Endodermal cell (in vitro differentiated cells): ENCODE data around the gene DDX6. TPM values are rescaled to one million over a fixed set of nuclear protein-coding genes. Genes with fewer than 3 reads are reported as not detected.
"Not testable (repeated sequence)": the region's sequence is repeated elsewhere in the genome, so short reads cannot be mapped to it uniquely, and the experiment has no call there.

ENCODE experiments used
- DNase-seq: peaks from one replicate; pipeline ENCODE4 v3.0.0-alpha.2; 2017
- H3K27ac ChIP-seq: 2 replicates; pipeline ENCODE4 v1.5.1; 2013; ENCODE audit warnings: mild to moderate bottlenecking, low read depth, low read length, moderate library complexity
- H3K27me3 ChIP-seq: 2 replicates; pipeline ENCODE4 v1.6.1; 2013; ENCODE audit warnings: mild to moderate bottlenecking, low read length, moderate library complexity; ENCODE audit not compliant: insufficient read depth, control insufficient read depth, poor library complexity, severe bottlenecking
- H3K36me3 ChIP-seq: 2 replicates; pipeline ENCODE4 v1.7.0; 2013; ENCODE audit warnings: mild to moderate bottlenecking, low read length, moderate library complexity; ENCODE audit not compliant: control insufficient read depth, insufficient read depth
- H3K4me1 ChIP-seq: one replicate; pipeline ENCODE4 v1.7.0; 2013; ENCODE audit warnings: low read length; ENCODE audit not compliant: control insufficient read depth, insufficient read depth
- H3K4me3 ChIP-seq: 2 replicates; pipeline ENCODE4 v1.5.1; 2013; ENCODE audit warnings: mild to moderate bottlenecking, low read length, moderate library complexity
- H3K9ac ChIP-seq: 2 replicates; pipeline ENCODE4 v1.6.1; 2013; ENCODE audit warnings: mild to moderate bottlenecking, low read length, moderate library complexity; ENCODE audit not compliant: poor library complexity, severe bottlenecking; ENCODE audit errors: extremely low read depth
- H3K9me3 ChIP-seq: 2 replicates; pipeline ENCODE4 v1.6.1; 2013; ENCODE audit warnings: mild to moderate bottlenecking, low read length, moderate library complexity; ENCODE audit not compliant: control insufficient read depth
- H3K27ac Mint-ChIP-seq: 2 replicates; pipeline ENCODE4 v1.8.0; 2020; ENCODE audit warnings: mixed read lengths
- H3K27me3 Mint-ChIP-seq: 2 replicates; pipeline ENCODE4 v1.8.0; 2021; ENCODE audit warnings: mild to moderate bottlenecking, mixed read lengths; ENCODE audit not compliant: insufficient read depth
- H3K36me3 Mint-ChIP-seq: 2 replicates; pipeline ENCODE4 v1.8.0; 2020; ENCODE audit warnings: low read depth, mixed read lengths
- H3K4me1 Mint-ChIP-seq: 2 replicates; pipeline ENCODE4 v1.8.0; 2020; ENCODE audit warnings: mixed read lengths
- H3K4me3 Mint-ChIP-seq: 2 replicates; pipeline ENCODE4 v1.8.0; 2020; ENCODE audit warnings: mild to moderate bottlenecking, moderate library complexity, mixed read lengths
- H3K9me3 Mint-ChIP-seq: 2 replicates; pipeline ENCODE4 v1.8.0; 2020; ENCODE audit warnings: mild to moderate bottlenecking, mixed read lengths
- CTCF ChIP-seq: fragments of 200-600 bp; sonication (generic); conservative IDR thresholded peaks from 2 replicates; pipeline ENCODE4 v1.5.0; 2021; ENCODE audit warnings: antibody characterized with exemption, mild to moderate bottlenecking
- WGBS, 2 experiments: methylation state at CpG; one replicate each; pipeline versions ENCODE4 v1.1.5 to v1.1.7; 2013; ENCODE audit warnings: missing lambda C conversion rate in 2 of 2, mixed read lengths in 1 of 2; ENCODE audit not compliant: insufficient coverage in 1 of 2, insufficient read length in 1 of 2; 5-methylcytosine and 5-hydroxymethylcytosine counted together
- total RNA-seq, 2 donors: library from RNA; stranded (reverse); fragmentation: NEBNext Ultra II Directional in 1 of 2; extraction: Animal tissue kit (Norgen Biotek cat#: 25700) in 1 of 2; gene quantifications; 2 replicates in 1 of 2; 3 replicates in 1 of 2; pipeline ENCODE4 v1.2.1, GENCODE V29; 2021

Gene DDX6
- total RNA-seq, 2 donors from 2014 or later = 103 to 133 TPM

- no peak overlapping the region for H3K27ac ChIP-seq
- Mint-ChIP-seq H3K36me3 (peaks cover 38% of the 10 kb centered on the region), H3K9me3 (no peaks in the 10 kb centered on the region), H3K4me1 (peaks cover 7% of the 10 kb centered on the region), H3K4me3 (no peak overlapping the region), H3K27me3 (peaks cover 2% of the 10 kb centered on the region), H3K27ac (no peak overlapping the region)
- H3K4me1 ChIP-seq = no peaks in the 10 kb centered on the region
- no peaks in the 10 kb centered on the region for H3K9me3 ChIP-seq
- H3K36me3 ChIP-seq = peaks cover 44% of the 10 kb centered on the region
- no peak for DNase-seq
- no peak overlapping the region for H3K9ac ChIP-seq
- no peak overlapping the region for H3K4me3 ChIP-seq
- H3K27me3 ChIP-seq = no peaks in the 10 kb centered on the region
- no peak for TF ChIP-seq CTCF
- WGBS, 2 experiments = 93 to 100% methylated on average over 1 to 2 of the region's 2 CpGs
Observed at GRCh38 chr11:118786657-118787056, 4.3 kb downstream of the DDX6 start.

DNA sequence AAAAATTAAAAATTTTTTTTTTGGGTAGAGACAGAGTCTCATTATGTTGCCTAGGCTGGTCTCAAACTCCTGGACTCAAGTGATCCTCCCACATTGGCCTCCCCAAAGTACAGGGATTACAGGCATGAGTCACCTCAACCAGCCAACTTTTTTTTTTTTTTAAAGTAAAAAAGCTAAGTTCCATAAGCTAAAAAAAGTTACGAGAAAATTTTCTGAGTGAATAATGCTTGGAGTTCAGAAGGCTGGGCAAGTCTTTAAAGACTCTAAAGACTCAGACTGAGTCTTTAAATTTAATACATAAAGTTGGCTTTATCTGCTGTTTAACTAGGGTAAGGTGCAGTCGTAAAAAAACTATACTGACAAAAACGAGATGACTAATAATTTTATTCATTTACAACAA is 5.6 kb downstream of the DDX6 start:
- Histone ChIP-seq H3K9ac (no peak overlapping the region), H3K4me1 (no peaks in the 10 kb centered on the region), H3K4me3 (no peak overlapping the region), H3K27ac (no peak overlapping the region), H3K9me3 (no peaks in the 10 kb centered on the region), H3K36me3 (peaks cover 57% of the 10 kb centered on the region), H3K27me3 (no peaks in the 10 kb centered on the region)
- Mint-ChIP-seq H3K9me3 (no peaks in the 10 kb centered on the region), H3K27ac (no peak overlapping the region), H3K4me1 (peaks cover 7% of the 10 kb centered on the region), H3K27me3 (peaks cover 2% of the 10 kb centered on the region), H3K36me3 (peaks cover 45% of the 10 kb centered on the region), H3K4me3 (no peak overlapping the region)
- TF ChIP-seq CTCF = no peak
- 82 to 100% methylated on average over 2 to 3 of the region's 3 CpGs for whole genome bisulfite sequencing, 2 experiments
- no peak for DNase-seq

GRCh38 chr11:118783724-118784495 is 7.1 kb downstream of the DDX6 start:
- Histone ChIP-seq H3K4me3 (no peak overlapping the region), H3K27me3 (no peaks in the 10 kb centered on the region), H3K9me3 (no peaks in the 10 kb centered on the region), H3K9ac (no peak overlapping the region), H3K4me1 (no peaks in the 10 kb centered on the region), H3K36me3 (peaks cover 70% of the 10 kb centered on the region), H3K27ac (no peak overlapping the region)
- WGBS, 2 experiments = 96 to 100% methylated on average over 6 to 7 of the region's 8 CpGs
- H3K27ac Mint-ChIP-seq = no peak overlapping the region
- TF ChIP-seq CTCF = no peak
- H3K4me1 Mint-ChIP-seq = no peaks in the 10 kb centered on the region
- H3K9me3 Mint-ChIP-seq = no peaks in the 10 kb centered on the region
- DNase-seq = no peak
- no peaks in the 10 kb centered on the region for H3K27me3 Mint-ChIP-seq
- peaks cover 58% of the 10 kb centered on the region for H3K36me3 Mint-ChIP-seq
- H3K4me3 Mint-ChIP-seq = no peak overlapping the region

DNA sequence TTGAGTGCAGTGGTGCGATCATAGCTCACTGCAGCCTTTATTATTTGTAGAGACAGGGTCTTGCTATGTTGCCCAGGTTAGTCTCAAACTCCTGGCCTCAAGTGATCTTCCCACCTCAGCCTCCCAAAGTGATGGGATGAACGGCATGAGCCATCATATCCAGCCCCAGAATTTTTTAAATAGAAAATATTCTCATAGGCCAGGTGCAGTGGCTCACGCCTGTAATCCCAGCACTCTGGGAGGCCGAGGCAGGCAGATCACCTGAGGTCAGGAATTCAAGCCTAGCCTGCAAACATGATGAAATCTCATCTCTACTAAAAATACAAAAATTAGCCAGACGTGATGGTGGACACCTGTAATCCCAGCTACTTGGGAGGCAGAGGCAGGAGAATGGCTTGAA is 7.6 kb downstream of the DDX6 start:
- not testable (repeated sequence) for H3K4me1 ChIP-seq, H3K27me3 ChIP-seq, H3K4me3 ChIP-seq, H3K27me3 Mint-ChIP-seq, H3K4me1 Mint-ChIP-seq, H3K9me3 ChIP-seq, DNase-seq, H3K9me3 Mint-ChIP-seq, H3K4me3 Mint-ChIP-seq, H3K27ac ChIP-seq, H3K9ac ChIP-seq, H3K27ac Mint-ChIP-seq
- 92 to 95% methylated on average over 4 to 5 of the region's 5 CpGs for WGBS, 2 experiments
- peaks cover 76% of the 10 kb centered on the region for H3K36me3 ChIP-seq
- H3K36me3 Mint-ChIP-seq = peaks cover 64% of the 10 kb centered on the region
